Measurements from ENCODE around the gene EIF4G2. TPM values are rescaled to one million over a fixed set of nuclear protein-coding genes. Genes with fewer than 3 reads are reported as not detected.

Gene EIF4G2
- total and polyA plus RNA-seq, 2 of the 8 experiments (the other 6 are each of a cell fraction or from before 2014, with no cell fraction given): 438 to 964 TPM

GRCh38 chr11:10751581-10751940 is 57.2 kb downstream of the EIF4G2 start:
- POLR2A ChIA-PET (ENCODE audit: partially characterized antibody): interaction anchor here (0.9 to 1.5 kb wide), 5 partner anchors 15 to 180 kb away, joined by 3 to 15 read pairs (median 3); partner anchors contain the start of genes EIF4G2 and ZBED5
- Histone ChIP-seq H3K4ac (replicated peaks; ENCODE audit: insufficient read length, low read depth, low read length) (peak overlapping the region; percentile 32), H3K79me1 (ENCODE audit: low read depth, low read length) (0 out of 2 replicates have a peak, but pooled peaks cover 2% of the 10 kb centered on the region), H3K4me1 (replicated peaks in 1 of 4; ENCODE audit: control insufficient read depth in 3 of 4, insufficient read depth in 4 of 4, low read length in 3 of 4) (peaks cover 0 to 4% (median 1%) of the 10 kb centered on the region in 4 experiments; a peak in 2 of 7 replicates), H4K8ac (ENCODE audit: extremely low read depth, insufficient read depth, low read length) (peak overlapping the region; percentile 90; the same call in 1 of the 2 replicates), H2BK120ac (replicated peaks; ENCODE audit: low read depth, low read length) (no peak overlapping the region), H3K79me2 (ENCODE audit: control insufficient read depth in 1 of 2, insufficient read depth in 2 of 2, low read length in 2 of 2) (peaks cover 0 to 14% of the 10 kb centered on the region in 2 experiments; a peak in 2 of 4 replicates), H4K91ac (replicated peaks; ENCODE audit: insufficient read length, low read length) (no peak overlapping the region), H2BK15ac (ENCODE audit: low read length) (no peak overlapping the region), H4K5ac (ENCODE audit: insufficient read length, low read depth, low read length) (no peak overlapping the region), H3K23ac (ENCODE audit: insufficient read length) (no peak overlapping the region), H3K9me3 (ENCODE audit: insufficient read depth in 2 of 2, low read depth in 1 of 2, low read length in 1 of 2) (no peaks in the 10 kb centered on the region), H3K23me2 (ENCODE audit: low read depth, low read length) (peaks cover 3% of the 10 kb centered on the region; the same call in 1 of the 2 replicates), H3K14ac (ENCODE audit: insufficient read length) (no peak overlapping the region), H2BK20ac (ENCODE audit: low read length) (no peak overlapping the region), H2BK5ac (ENCODE audit: low read depth, low read length) (peak overlapping the region; percentile 47; the same call in 1 of the 2 replicates), H3K4me2 (ENCODE audit: insufficient read depth in 1 of 2, low read depth in 2 of 2, low read length in 2 of 2) (peak overlapping the region; percentile 85), H3K27me3 (replicated peaks in 1 of 4; ENCODE audit: control insufficient read depth in 3 of 4, extremely low read depth in 1 of 4, insufficient read depth in 3 of 4, low read length in 3 of 4) (no peaks in the 10 kb centered on the region), H2AK5ac (ENCODE audit: low read depth, low read length) (no peak overlapping the region), H3K27ac (ENCODE audit: low read depth, low read length) (no peak overlapping the region), H3K56ac (replicated peaks; ENCODE audit: insufficient read length, low read depth, low read length) (peak overlapping the region; percentile 17), H3K18ac (ENCODE audit: extremely low read depth, low read length) (no peak overlapping the region), H3K9ac (replicated peaks in 1 of 4; ENCODE audit: extremely low read depth in 1 of 4, low read depth in 3 of 4, low read length in 3 of 4) (peak overlapping the region in 3 of 4 experiments; percentile 26 to 40 (median 36); a peak in 5 of 7 replicates), H2AFZ (ENCODE audit: low read length) (0 out of 2 replicates have a peak overlapping the region, but pooled peaks have one; percentile 44), H4K20me1 (replicated peaks in 1 of 2; ENCODE audit: control insufficient read depth in 1 of 2, insufficient read depth in 2 of 2, low read length in 2 of 2) (no peaks in the 10 kb centered on the region), H3K4me3 (ENCODE audit: extremely low read depth in 1 of 4, insufficient read depth in 2 of 4, low read depth in 3 of 4, low read length in 4 of 4) (peak overlapping the region; percentile 75 to 91 (median 80)), H3K36me3 (ENCODE audit: control insufficient read depth in 2 of 4, insufficient read depth in 4 of 4, low read length in 3 of 4) (peaks cover 0 to 17% (median 6%) of the 10 kb centered on the region in 4 experiments; a peak in 6 of 8 replicates), H2BK12ac (ENCODE audit: low read depth, low read length) (no peak overlapping the region)
- FAIRE-seq (no peak), DNase-seq (ENCODE audit: low read depth in 1 of 2, low spot score in 2 of 2) (no peak)
- CTCF ChIA-PET (ENCODE audit: partially characterized antibody): interaction anchor here (0.8 kb wide), 1 partner anchor 107 kb away, joined by 3 read pairs; no protein-coding TSS in a partner anchor
- TF ChIP-seq TCF12 (IDR thresholded peaks at IDR 0.05; ENCODE audit: low read depth, low read length) (no peak), RXRA (IDR thresholded peaks at IDR 0.05; ENCODE audit: insufficient read depth, low read depth, low read length) (no peak), SAP30 (IDR thresholded peaks at IDR 0.05; ENCODE audit: insufficient read depth, insufficient replicate concordance, low read length) (peak; percentile 40), JUND (IDR thresholded peaks at IDR 0.05; ENCODE audit: low read length) (no peak), KDM4A (IDR thresholded peaks at IDR 0.05; ENCODE audit: low read depth, low read length, severe bottlenecking) (no peak)
- 5% methylated on average over 14 of the region's 14 CpGs; no CpG with 5 or more reads in 1 of the 2 experiments for WGBS, 2 experiments (ENCODE audit: extremely low coverage in 1 of 2, insufficient coverage in 1 of 2, insufficient read length in 1 of 2, insufficient replicate concordance in 2 of 2, low coverage in 1 of 2, low lambda C conversion rate in 2 of 2, missing lambda C conversion rate in 1 of 2)

Measured in H1 (cell line).